SK-N-MC (cell line): ENCODE data around the gene CTNNBIP1.
"Not testable (repeated sequence)": the region's sequence is repeated elsewhere in the genome, so short reads cannot be mapped to it uniquely, and the experiment has no call there.

ENCODE experiments used
- EZH2 ChIP-seq: fragments of 200-600 bp; sonication (generic); IDR thresholded peaks from one replicate; pipeline ENCODE4 v1.6.1; 2017; ENCODE audit warnings: antibody characterized with exemption
- POLR2AphosphoS5 ChIP-seq: IDR thresholded peaks from 2 replicates; pipeline ENCODE4 v1.6.1; 2012; ENCODE audit warnings: mild to moderate bottlenecking, low read depth, low read length, borderline replicate concordance

GRCh38 chr1:9803003-9803918, 106.8 kb downstream of the CTNNBIP1 start:
- not testable (repeated sequence) for TF ChIP-seq POLR2AphosphoS5, EZH2
